ENCODE measurements around the gene GOLGA2.

The GOLGA2 gene

DNA sequence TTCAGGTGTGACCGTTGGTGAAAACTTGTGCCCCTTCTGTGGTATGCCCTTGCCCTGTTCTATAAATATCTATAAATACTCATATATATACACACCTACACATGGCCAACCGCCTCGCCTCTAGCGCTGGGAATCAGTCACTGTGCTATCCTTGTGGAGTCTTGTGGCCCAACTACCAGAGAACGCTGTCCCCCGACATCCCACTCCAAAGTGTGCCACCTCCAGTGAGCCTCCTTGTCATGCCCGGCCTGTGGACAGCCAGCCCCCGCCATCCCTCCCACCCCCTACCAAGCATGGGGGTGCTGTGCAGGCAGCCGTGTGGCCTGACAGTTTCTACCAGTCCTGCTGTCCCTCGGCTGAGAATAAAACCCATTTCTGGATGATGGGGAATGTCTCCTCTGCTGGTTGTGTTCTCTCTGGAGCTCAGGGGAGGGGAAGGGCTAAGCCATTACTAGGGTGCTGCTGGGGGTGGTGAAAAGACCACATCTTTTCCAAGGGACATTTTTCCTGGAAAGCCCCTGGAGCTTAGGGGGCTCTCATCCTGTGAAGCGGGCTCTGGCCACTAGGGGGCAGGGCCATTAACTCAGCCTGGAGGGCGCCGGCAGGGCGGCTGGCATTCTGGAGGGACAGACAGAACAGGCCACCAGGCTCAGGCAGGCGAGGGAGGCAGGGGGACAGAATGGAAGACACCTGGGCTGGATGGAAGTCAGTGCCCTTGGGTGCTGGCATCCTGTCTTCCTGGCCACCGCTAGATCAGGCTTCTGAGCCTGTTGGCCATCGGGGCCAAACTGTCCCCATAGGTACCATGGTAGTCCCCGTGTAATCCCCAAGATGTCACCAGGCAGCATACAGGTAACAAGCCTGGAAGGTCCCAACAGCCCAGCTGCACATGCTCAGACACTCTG, 20.7 kb downstream of the GOLGA2 start:
- DNase-seq = peak; percentile 69

DNA sequence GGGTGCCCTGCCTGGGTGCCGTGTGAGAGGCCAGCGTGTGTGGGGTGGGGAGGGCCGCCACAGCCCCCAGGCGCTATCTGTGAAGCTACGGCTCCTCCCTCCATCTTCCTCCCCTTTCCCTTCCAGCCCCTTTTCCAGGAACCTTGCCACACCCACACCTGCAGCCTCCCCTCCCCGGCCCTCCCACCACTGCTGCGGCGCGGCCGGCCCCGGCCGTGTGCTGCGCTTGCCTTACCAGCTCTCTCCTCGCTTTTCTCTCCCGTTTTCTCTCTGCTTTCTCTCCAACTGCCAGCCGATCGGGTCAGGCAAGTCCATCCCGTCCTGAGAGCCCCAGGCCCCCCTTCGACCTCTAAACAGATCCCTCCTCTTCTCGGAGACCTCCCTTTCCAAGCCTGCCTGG, 21.4 kb downstream of the GOLGA2 start:
- no peak for DNase-seq

DNA sequence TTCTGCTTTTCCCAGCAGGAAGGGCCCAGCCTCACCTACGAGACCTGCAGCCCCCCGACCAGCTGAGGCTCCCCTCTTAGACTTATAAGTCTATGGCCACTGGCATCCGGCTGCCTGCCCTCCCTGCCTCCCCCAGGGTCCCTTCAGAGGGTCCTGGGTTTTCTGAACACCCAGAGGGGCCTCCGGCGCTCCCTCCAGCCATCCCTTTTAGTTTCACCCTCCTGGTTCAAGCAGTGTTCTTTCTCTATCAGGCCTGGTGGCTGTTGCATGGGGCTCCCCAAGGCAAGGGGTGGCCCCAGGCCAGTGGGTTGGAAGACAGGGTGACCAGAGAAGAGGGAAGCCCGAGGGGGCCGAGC, 21.8 kb downstream of the GOLGA2 start:
- DNase-seq = no peak

DNA sequence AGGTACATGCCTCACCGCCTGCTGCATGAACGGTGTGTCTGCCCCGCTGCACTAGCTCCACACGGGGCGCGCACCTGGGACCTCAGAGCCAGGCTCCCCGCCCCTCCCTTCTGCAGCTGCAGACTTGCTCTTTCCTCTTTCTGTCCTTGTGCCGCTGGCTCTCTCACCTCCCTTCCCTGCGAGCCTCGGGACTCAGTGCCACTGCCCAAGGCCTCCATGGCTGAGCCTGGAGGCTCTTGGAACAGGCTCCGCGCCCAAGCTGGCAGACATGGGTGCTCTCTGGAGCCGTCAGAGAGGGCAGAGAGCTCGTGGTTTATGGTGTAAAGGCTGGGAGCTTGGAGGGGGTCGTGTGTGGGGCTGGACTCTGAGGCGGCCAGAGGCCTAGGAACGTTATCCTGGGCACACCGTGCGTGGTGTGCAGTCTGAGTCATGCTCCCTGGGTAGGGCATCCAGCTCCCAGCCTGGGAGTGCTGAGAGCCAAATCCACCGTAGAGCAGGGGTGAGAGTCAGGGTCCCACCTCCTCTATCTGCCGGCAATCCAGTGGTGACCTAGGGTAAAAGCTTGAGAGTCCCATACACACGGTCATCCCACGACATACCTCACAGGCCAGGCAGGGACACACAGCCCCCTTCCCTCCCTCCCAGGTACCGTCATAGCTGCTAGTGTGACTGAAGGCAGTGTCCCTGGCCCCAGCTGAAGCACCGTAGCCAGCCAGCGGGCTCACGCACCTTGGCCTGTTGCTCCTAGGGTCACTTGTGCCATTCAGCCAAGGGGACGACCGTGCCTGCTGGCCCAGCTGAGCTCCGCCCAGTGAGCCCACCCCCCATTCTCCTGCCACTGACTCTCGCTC, 22.4 kb downstream of the GOLGA2 start:
- DNase-seq = no peak

DNA sequence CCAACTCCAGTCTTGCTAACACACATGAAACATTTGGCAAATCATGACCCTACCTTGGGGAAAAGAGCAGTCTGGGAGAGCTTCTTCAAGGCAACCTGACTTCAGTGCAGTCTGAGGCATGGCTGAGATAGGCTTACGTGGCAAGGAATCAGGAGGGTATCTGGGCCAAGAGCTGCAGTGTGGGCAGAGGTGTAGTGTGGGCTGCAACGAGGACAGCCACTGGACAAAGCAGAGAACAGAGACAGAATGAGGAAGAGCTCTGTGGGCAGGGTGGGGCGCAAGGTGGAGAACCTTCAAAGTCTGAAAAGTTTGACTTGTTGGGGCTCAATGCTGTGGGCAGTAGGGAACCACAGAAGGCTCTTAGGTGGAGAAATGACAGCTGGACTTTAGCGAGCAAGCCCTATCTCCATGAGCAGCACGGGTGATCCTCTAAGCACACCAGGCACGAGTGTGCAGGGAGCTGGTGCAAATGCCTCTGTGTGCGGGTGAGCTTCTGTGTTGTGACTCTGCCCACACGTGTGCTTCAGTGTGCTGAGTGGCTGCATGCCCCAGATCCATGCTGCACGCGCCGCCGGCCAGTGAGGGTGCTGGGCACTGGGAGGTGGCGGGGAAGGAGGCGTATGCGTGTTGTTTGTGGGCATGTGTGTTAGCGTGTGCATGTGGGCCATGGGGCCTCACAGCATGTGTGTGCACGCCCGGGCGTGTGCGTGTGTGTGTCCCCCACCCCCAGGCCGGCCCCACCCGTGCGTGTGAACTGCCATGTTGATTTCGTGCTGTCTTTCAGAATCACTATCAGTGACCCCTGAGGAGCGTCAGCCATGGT, 23.3 kb downstream of the GOLGA2 start:
- DNase-seq = no peak

DNA sequence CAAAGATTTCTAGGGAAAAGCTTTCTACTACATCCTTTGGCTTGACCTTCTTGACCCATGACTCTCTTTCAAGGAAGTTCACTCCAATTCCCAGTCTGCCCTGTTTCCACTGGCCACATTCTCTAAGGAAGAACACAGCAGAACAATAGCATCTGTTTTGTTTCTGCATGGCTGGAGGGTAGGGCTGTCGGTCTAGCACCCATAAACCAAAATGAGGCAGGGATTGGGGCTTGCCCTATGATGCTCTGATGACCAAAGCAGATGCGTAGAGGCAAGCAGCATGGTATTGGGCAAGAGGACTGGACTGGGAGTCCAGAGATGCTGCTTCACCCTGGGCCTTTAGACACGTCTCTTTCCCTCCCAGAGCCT, 24.1 kb downstream of the GOLGA2 start:
- no peak for DNase-seq

DNA sequence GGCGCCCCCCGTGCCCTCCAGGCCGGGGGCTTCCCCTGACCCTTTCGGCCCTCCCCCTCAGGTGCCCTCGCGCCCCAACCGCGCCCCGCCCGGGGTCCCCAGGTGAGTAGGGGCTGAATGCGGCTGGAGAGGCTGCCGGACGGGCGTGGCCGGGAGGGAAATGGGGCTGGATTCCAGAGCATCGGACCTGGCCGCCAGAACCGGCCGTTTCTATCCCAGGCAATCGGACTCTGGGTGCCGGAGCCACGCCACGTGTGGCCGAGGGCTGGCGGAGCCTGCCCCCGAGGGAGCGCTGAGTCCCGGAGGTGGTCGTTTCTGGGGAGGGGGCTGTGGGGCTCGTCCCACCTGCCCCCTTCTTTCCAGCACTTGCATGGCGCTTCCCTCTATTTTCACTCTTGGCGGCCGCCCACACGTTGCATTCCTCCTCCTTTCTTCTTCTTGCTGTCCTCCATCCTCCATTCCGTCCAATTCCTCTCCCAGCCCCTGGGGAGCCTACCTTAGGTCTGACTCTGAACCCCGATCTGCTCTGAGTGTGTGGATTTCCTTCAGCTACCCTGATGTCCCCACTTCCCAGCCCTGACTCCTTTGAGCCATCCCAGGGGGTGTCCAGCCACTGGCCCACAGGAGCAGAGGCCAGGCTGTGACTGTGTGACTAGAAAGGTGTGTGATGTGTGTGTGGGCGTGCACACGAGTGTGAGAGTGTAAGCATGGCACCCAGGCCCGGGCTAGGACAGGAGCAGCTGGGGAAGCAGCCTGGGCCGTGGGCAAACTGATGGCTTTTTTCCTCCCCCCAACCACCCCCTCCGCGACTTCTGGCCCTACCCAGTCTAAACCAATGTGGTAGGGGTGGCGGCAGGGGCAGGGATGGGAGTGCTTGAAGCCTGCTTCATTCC, 24.7 kb downstream of the GOLGA2 start:
- DNase-seq = no peak

DNA sequence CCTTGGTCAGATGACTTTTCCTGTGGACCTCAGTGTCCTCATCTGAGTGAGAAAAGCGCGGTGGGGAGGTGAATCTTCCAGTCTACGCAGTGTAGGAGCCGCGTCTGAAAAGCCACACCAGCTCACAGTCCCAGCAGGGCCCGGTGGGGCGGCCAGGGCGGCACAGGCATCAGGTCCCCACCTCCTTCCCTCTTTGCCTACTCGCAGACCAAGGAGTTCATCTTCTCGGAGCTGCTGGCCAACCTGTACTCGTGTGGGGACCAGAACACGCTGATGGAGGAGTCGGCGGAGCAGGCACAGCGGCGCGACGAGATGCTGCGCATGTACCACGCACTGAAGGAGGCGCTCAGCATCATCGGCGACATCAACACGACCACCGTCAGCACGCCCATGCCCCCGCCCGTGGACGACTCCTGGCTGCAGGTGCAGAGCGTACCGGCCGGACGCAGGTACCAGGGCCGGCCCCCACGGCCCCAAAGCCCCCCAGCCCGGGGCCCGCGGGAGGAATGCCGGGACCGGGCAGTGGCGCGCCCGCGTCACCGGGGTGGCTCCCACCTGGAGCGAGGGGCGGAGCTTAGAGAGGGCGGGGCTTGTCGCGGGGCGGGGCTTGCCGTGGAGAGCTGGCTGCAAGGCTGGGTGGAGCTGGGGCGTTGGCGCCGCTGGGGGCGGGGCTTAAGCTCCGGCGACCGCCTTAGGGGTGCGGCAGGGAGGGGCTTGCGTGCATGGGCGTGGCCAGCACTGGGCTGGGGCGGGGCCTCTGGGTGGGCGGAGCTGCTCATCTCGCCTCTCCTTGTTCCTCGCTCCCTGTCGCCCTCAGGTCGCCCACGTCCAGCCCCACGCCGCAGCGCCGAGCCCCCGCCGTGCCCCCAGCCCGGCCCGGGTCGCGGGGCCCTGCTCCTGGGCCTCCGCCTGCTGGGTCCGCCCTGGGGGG, 25.6 kb downstream of the GOLGA2 start:
- peak; percentile 95 for DNase-seq

DNA sequence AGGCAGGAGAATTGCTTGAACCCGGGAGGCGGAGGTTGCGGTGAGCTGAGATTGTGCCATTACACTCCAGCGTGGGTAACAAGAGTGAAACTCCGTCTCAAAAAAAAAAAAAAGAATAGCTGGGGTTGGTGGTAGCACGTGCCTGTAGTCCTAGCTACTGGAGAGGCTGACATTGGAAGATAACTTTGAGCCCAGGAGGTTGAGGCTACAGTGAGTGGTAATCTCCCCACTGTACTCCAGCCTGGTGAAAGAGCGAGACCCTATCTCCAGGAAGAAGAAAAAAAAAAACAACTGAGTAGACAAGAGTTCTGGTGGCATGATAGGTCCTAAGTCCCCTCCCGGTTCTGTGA, 26.3 kb downstream of the GOLGA2 start:
- peak; percentile 88 for DNase-seq

DNA sequence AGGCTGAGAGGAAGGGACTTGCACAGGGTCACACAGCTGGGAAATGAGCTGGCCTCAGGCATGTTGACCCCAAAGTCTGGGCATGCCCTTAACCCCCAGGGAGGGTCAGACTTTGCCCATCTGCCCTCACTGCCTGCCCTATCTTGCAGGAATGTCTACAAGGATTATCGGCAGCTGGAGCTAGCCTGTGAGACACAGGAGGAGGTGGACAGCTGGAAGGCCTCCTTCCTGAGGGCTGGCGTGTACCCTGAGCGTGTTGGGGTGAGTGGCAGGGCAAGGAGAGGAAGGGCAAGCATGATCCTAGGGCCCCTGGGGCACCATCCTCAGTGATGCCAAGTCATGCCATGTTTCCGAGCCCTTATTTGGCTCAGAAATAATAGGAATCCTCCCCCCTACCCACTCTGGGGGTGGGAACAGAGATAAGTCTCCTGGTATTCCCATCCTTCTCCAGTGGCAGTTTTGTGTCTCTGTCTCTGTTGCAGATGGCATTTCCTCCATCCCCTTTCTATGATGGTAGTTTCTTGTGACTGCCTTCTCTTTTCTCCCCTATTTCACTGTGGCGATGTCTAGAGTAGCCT, 28.5 kb downstream of the GOLGA2 start:
- DNase-seq = no peak

DNA sequence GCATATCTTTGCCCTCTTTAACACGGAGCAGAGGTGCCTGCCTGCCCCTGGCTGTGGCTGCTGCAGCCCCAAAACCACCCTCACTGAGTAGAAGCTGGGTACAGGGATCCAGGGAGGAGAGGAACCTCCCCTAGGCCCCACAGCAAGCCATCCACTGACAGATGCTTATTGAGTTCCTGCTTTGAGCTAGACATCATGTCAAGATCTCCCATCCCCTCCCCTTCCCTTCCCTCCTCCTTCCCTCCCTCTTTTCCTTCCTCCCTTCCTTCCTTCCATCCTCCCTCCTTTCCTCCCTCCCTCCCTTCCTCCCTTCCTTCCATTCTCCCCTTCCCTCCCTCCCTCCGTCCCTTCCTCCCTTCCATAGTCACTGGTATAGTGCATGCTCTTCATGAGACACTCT, 29.3 kb downstream of the GOLGA2 start:
- no peak for DNase-seq

DNA sequence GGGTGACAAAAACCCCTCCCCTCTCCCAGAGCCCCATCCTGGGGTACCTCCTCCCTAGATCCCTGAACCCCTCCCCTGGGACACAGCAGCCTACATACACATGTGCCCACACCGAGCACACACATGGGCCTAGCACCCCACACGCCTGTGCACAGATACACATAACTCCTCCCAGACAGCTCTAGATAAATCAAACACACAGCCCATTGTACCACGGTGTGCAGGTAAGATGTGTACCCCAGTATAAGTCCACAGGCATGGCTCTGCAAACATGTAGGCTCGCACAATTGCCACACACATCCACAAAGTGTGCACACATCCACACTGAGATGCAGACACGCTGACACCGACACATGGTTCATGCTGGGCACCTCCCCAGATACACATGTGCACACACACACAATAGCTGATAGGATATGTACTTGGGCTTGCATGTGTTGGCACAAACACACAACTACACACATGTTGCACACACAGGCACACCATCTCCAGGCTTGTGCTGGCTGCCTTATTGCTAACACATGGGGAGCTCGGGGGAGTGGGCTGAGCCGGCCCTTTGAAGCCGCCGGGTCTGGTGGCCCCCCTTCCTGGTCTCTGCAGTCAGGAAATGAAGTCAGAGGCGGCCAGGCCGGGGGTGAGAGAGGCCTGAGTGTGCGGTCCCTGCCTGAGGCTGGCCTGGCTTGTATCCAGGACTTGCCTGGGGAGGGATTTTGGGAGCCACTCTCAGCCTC, 30.2 kb downstream of the GOLGA2 start:
- no peak for DNase-seq

DNA sequence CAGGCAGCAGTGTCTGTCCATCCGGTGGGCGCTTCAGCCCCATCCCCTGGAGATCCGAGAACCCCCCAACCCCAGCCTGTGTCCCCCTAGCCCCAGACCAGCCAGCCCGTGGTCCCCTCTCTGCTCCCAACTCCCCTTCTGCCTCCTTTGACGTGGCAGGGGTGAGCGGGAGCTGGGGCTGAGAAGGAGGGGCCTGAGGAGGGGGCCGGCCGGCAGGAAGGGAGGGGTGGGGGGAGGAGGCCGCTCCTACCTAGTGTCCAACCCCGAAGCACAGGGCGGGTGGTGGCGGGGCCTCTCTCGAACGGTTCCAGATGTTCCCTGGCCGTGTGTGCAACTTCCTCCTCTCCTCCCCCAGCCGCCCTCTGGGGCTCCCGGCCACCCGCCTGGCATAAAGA, 31.0 kb downstream of the GOLGA2 start:
- peak; percentile 83 for DNase-seq

DNA sequence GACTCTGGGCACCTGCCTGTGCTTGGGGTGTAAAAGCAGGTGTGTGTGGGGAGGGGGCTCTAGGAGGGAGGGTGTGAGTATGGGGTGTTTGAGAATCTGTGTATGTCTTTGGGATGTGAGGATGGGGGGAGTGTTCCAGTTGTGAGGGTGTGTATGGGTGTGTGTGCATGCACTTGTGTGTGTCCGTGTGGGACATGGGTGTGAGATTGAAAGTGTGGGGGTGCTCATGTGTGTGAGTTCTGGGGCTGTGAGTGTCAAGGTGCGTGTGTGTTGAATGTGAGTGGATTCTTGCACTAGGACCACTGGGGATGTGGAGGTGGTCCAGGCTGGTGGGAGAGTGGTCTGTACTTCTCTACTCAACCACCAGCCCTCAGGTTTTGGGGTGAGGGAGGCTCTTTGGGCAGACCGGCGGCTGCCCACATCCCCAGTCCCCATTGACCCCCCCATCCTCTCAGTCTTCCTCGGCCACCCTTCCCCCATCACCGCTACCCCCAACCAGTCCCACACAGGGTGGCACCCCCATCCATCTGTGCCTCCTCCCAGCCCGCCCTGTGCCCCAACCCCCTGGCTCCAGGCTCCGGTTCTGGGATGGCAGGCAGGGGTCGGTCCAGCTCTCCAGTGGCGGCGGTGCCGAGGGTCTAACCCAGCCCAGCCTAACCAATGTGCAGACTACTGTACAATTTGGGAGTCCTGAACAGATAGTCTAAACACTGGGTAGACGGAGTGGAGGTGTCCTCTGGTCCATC, 31.5 kb downstream of the GOLGA2 start:
- no peak for DNase-seq

DNA sequence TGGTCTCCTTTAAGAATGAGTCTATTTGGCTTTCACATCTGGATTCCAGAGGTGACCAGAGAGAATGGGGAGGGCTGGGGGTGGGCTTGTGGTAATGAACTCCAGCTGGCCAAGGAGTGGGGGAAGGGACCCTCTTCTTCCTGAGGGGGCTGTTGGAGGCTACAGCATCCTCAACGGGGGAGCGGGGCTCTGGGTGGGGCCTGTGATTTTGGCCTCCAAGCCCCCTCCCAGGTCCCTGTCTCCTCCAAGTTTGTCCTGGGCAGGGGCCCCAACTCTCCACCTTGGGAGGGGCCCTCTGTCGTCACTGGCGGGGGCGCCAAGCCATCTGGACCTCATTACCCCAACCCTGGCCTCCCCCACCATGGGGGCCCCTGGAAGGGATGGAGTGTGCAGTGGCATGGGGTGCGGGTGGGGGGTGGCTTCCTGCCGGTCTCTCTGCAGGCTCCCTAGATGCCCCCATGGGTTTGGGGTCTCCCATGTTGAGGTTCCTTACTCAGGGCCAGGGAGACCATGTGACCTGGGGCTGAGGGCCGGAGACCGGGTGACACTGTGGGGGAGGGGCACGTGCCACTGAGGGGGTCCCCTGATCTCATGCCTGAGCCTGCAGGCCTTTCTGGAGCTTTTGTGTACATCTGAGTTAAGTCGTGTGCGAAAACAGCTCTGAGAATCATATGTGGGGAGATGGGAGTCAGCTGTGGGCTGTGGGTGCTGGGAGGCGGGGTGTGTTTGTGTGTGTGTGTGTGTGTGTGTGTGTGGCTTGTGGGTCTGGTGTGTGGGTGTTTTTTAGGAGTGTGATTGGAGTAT, 32.4 kb downstream of the GOLGA2 start:
- no peak for DNase-seq

DNA sequence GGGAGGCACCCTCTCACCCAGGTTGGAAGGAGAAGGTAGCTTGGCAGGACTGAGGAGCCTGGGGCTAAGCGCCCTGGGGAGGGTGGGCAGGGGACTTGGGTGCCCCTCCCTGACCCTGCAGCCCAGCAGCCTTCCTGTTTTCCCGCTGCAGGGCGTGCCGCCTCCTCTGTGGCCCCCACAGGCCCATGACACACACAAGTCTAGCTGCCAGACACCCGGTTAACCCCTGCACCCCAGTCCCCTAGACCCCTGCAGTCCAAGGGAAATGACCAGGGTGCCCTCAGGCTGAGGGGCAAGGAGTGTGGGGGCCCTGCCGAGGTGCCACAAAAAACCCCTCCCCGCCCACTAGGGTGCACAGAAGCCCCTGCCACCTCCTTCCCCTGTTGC, 33.0 kb downstream of the GOLGA2 start:
- DNase-seq = no peak

DNA sequence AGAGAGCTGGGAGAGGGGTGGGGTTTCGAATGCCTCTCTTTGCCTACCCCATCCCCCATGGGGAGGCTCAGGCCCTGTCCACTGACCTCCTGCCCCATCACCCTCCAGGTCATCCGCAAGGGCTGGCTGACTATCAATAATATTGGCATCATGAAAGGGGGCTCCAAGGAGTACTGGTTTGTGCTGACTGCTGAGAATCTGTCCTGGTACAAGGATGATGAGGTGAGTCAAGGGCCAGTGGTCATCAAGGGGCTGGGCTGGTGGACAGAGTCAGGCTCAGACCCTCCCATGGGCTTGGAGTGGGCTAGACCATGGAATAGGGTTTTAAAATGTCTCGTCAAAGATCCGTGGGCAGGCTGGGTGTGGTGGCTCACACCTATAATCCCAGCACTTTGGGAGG, 33.7 kb downstream of the GOLGA2 start:
- no peak for DNase-seq

DNA sequence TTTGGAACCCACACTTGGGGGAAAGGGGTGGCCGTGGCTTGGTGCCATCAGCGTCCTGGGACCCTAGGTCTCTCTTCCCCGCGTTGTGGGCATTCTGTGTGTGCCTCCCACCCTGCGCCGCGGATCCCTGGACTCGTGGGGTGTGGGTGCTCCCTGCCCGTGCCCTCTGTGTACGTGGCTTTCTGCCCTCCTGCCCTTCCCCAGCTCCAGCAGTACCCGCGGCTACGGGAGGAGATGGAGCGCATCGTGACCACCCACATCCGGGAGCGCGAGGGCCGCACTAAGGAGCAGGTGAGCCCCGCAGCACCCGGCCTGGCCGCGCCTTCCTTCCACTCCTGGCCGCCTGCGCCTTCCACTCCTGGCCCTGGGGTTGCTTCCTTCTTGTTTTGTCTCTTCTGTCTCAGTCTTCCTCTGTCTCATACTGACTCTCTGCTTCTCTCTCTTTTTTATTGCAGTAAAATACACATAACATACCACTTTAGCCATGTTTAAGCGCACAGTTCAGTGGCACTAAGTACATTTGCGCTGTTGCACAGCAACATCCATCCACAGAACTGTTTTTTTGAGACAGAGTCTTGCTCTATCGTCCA, 41.9 kb downstream of the GOLGA2 start:
- DNase-seq = no peak

All from OCI-M1 (cell line).